Measurements from ENCODE around the gene CRABP2. TPM values are rescaled to one million over a fixed set of nuclear protein-coding genes. Genes with fewer than 3 reads are reported as not detected.

Gene CRABP2
- total and polyA plus RNA-seq, 2 of the 13 experiments (the other 11 are each of a cell fraction or from before 2014, with no cell fraction given), result 0.40 to 0.60 TPM

- DNase-seq (ENCODE audit: low spot score) (no peak), FAIRE-seq (no peak), ATAC-seq (peak; percentile 26)
- H3K36me3 ChIP-seq (replicated peaks in 1 of 2; ENCODE audit: control insufficient read depth in 1 of 2, insufficient read depth in 2 of 2, low read length in 2 of 2), result peaks cover 0 to 5% of the 10 kb centered on the region in 2 experiments; a peak in 1 of 5 replicates
- ChIA-PET POLR2A (interaction anchor here (0.9 to 11.4 kb wide), 17 partner anchors 12 to 203 kb away, joined by 3 to 189 read pairs (median 6); partner anchors contain the start of genes CRABP2, HDGF, ISG20L2 and MEF2D), CTCF (ENCODE audit: low intra/inter-chr PET ratio, low total read pairs) (interaction anchor here (1.3 to 6.4 kb wide), 5 partner anchors 13 to 65 kb away, joined by 4 to 166 read pairs (median 9); partner anchors contain the start of gene NES)
- WGBS (ENCODE audit: low lambda C conversion rate), result 0% methylated on average over 2 of the region's 2 CpGs
- peak overlapping the region; percentile 95 for H3K27ac ChIP-seq (ENCODE audit: extremely low read length, insufficient read depth, low read length)
- H3K4me1 ChIP-seq (ENCODE audit: insufficient read depth, low read length), result peaks cover 80% of the 10 kb centered on the region
- H3K4me3 ChIP-seq (replicated peaks in 1 of 3; ENCODE audit: insufficient read depth in 1 of 3, low read depth in 2 of 3, low read length in 3 of 3), result peak overlapping the region; percentile 75 to 82 (median 80)
- in situ Hi-C loops (cut with HindIII; ENCODE audit: extremely low pct_ligation_motif_present, low pct_unique_long_range_greater_than_20kb) (no loop called here), intact Hi-C loops (cut with micrococcal nuclease; ENCODE audit: unreplicated experiment) (loop anchor here (1.0 to 10.0 kb wide), 2 partner anchors 18 to 64 kb away; partner anchors contain the start of genes ISG20L2 and METTL25B)
- H3K79me2 ChIP-seq (ENCODE audit: insufficient read depth, low read length), result peaks cover 20% of the 10 kb centered on the region
- peak overlapping the region; percentile 95 for H3K4me2 ChIP-seq (ENCODE audit: low read depth, low read length)
- peak overlapping the region; percentile 94 for H3K9ac ChIP-seq (ENCODE audit: insufficient read depth, low read depth, low read length)
- H3K27me3 ChIP-seq (ENCODE audit: control insufficient read depth in 1 of 2, insufficient read depth in 2 of 2, low read length in 2 of 2), result no peaks in the 10 kb centered on the region; a peak in 1 of 5 replicates
- no peak overlapping the region for H2AFZ ChIP-seq (ENCODE audit: low read length)
- TSS peak; percentile 88 for BruUV-seq (replicated peaks)
- H3K9me3 ChIP-seq (ENCODE audit: low read length), result no peaks in the 10 kb centered on the region
- H4K20me1 ChIP-seq (ENCODE audit: insufficient read depth, low read length), result peaks cover 41% of the 10 kb centered on the region
- TF ChIP-seq NCOA1 (CRISPR knock-in tag; IDR thresholded peaks at IDR 0.05) (0 out of 2 replicates have a peak, but pooled peaks have one; percentile 74), STAT6 (CRISPR knock-in tag; IDR thresholded peaks at IDR 0.05; ENCODE audit: borderline replicate concordance) (peak; percentile 9; the same call in 1 of the 2 replicates), RNF219 (CRISPR knock-in tag; IDR thresholded peaks at IDR 0.05) (0 out of 2 replicates have a peak, but pooled peaks have one; percentile 37), ZNF639 (CRISPR knock-in tag; conservative IDR thresholded peaks at IDR 0.05) (no peak), ZNF530 (CRISPR knock-in tag; IDR thresholded peaks at IDR 0.05; ENCODE audit: low read depth) (no peak), NR2C2 (CRISPR knock-in tag; IDR thresholded peaks at IDR 0.05; ENCODE audit: borderline replicate concordance) (no peak), FOXC1 (CRISPR knock-in tag; IDR thresholded peaks at IDR 0.05; ENCODE audit: borderline replicate concordance) (0 out of 2 replicates have a peak, but pooled peaks have one; percentile 12), POLR2G (IDR thresholded peaks at IDR 0.05; ENCODE audit: low read depth, low read length) (peak; percentile 11; the same call in 1 of the 2 replicates), THAP9 (CRISPR knock-in tag; IDR thresholded peaks at IDR 0.05; ENCODE audit: borderline replicate concordance) (0 out of 2 replicates have a peak, but pooled peaks have one; percentile 0), ZNF335 (CRISPR knock-in tag; IDR thresholded peaks at IDR 0.05) (no peak), ZNF75D (CRISPR knock-in tag; IDR thresholded peaks at IDR 0.05; ENCODE audit: borderline replicate concordance) (0 out of 2 replicates have a peak, but pooled peaks have one; percentile 1), RAD51 (IDR thresholded peaks at IDR 0.05; ENCODE audit: borderline replicate concordance) (no peak), MAF1 (CRISPR knock-in tag; IDR thresholded peaks at IDR 0.05; ENCODE audit: borderline replicate concordance) (0 out of 2 replicates have a peak, but pooled peaks have one; percentile 3), EED (CRISPR knock-in tag; IDR thresholded peaks at IDR 0.05) (peak; percentile 6; the same call in 1 of the 2 replicates)
Observed at GRCh38 chr1:156660752-156661112, 44.7 kb downstream of the CRABP2 start.
